GM20000 (cell line): ENCODE data around the gene HMCN2.

Experiments used
- DNase-seq: peaks from one replicate; pipeline ENCODE4 v3.0.0; 2012; ENCODE audit warnings: low spot score
- CTCF ChIP-seq: IDR thresholded peaks from 2 replicates; pipeline ENCODE4 v1.5.1; 2012; ENCODE audit warnings: mild to moderate bottlenecking, control low read depth; ENCODE audit errors: extremely low read depth, missing control alignments

The HMCN2 gene

DNA sequence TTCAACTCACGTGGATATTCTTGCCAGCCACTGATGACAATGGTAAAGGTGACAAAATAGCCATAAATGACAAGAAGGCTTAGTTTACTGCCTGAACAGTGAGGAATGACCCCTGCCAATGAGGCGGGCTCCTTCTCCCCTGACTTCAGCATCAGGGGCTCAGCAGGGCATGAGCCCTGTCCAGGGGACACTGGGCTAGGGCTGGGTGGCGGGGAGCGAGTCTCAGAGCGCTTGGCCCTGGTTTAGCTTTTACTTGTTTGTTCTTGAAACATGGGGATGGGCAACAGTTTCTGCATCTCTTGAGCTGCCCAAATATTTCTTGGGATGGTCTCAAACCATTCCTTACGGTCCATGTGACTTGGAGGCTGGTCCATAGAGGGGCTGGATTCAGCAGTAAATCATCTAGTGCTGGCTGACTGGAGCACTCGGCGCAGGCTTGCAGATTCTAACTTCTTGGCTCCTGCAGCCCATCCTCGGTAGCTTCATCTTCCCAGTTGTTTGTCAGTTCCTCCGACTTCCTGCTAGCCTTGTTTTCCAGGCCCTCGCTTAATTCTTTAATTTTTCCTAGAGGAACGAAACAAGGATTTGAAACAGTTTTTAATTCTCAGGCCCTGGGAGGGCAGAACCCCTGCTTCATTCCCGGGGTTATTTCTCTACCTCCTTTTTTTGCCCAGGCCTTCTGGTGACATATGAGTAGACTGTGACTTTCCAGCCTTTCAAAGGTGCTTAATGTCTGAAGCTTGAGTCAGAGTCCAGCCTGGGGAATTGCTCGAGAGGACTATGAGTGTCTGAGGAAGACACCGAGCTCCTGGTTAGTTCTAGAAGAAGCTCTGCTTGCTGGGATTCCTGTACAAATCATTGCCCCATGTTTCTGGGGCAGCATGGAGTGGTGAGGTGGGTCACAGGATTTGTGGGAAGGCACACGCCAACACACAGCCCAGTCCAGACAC, 4.5 kb upstream of the HMCN2 start:
- DNase-seq = no peak

GRCh38 chr9:130262061-130262745, 3.4 kb upstream of the HMCN2 start:
- no peak for DNase-seq
- no peak for TF ChIP-seq CTCF

More for the DNA sequence above, 4.5 kb upstream of the HMCN2 start:
- no peak for TF ChIP-seq CTCF

DNA sequence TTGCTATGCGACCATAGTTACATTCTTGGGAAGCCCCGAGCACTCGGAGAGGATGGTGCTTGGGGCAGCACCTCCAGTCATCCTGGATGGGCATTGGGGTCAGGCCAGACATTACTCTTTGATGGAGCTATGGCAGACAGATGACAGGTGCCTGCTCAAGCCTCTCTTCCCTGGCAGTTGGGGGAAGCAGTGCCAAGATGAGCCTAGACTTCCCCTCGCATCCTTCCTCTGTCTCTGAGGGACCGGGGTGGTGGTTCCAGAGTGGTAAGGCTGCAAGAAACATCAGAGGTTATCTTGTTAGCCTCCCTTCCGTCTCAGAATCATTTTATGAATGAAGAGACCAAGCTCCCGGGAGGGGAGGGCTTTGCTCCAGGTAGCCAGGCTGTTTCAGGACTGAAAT, 2.8 kb upstream of the HMCN2 start:
- TF ChIP-seq CTCF = no peak
- DNase-seq = no peak

- no peak for DNase-seq
- TF ChIP-seq CTCF = no peak
These were observed 1.8 kb upstream of the HMCN2 start for GRCh38 chr9:130263601-130264413.

GRCh38 chr9:130264414-130265350, 878 bp upstream of the HMCN2 start:
- TF ChIP-seq CTCF = no peak
- DNase-seq = no peak

GRCh38 chr9:130266236-130267098, 907 bp downstream of the HMCN2 start:
- TF ChIP-seq CTCF = no peak
- DNase-seq = no peak
